ENCODE measurements around the gene ZNF154. TPM values are rescaled to one million over a fixed set of nuclear protein-coding genes. Genes with fewer than 3 reads are reported as not detected.

The ZNF154 gene
- total RNA-seq, 1 experiment from 2014 or later = 20.0 TPM

- POLR2A ChIA-PET = no interaction called here
- CTCF ChIA-PET = no interaction called here
- DNase-seq (ENCODE audit: low spot score) (no peak), ATAC-seq (no peak)
- Mint-ChIP-seq H3K9me3 (peaks cover 4% of the 10 kb centered on the region; the same call in 1 of the 2 replicates), H3K27ac (no peak overlapping the region), H3K27me3 (ENCODE audit: low read depth) (no peaks in the 10 kb centered on the region), H3K4me3 (no peak overlapping the region), H3K4me1 (no peaks in the 10 kb centered on the region), H3K36me3 (peaks cover 78% of the 10 kb centered on the region)
- no peak for TF ChIP-seq NFE2L1 (CRISPR knock-in tag; IDR thresholded peaks at IDR 0.05)
- TF ChIP-seq ESRRA (CRISPR knock-in tag; IDR thresholded peaks at IDR 0.05; ENCODE audit: borderline replicate concordance) = no peak
- TF ChIP-seq ZNF317 (CRISPR knock-in tag; IDR thresholded peaks at IDR 0.05; ENCODE audit: borderline replicate concordance, low read depth) = no peak
- no peak for TF ChIP-seq ZNF263 (CRISPR knock-in tag; IDR thresholded peaks at IDR 0.05; ENCODE audit: low read depth)
- no peak for TF ChIP-seq IRF2 (CRISPR knock-in tag; IDR thresholded peaks at IDR 0.05; ENCODE audit: borderline replicate concordance, low read depth)
- TF ChIP-seq, protein P1, sequence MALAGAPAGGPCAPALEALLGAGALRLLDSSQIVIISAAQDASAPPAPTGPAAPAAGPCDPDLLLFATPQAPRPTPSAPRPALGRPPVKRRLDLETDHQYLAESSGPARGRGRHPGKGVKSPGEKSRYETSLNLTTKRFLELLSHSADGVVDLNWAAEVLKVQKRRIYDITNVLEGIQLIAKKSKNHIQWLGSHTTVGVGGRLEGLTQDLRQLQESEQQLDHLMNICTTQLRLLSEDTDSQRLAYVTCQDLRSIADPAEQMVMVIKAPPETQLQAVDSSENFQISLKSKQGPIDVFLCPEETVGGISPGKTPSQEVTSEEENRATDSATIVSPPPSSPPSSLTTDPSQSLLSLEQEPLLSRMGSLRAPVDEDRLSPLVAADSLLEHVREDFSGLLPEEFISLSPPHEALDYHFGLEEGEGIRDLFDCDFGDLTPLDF (CRISPR knock-in tag; IDR thresholded peaks at IDR 0.05) = no peak
- no peak for TF ChIP-seq SP1 (CRISPR knock-in tag; conservative IDR thresholded peaks at IDR 0.05)
- TF ChIP-seq, protein P2, sequence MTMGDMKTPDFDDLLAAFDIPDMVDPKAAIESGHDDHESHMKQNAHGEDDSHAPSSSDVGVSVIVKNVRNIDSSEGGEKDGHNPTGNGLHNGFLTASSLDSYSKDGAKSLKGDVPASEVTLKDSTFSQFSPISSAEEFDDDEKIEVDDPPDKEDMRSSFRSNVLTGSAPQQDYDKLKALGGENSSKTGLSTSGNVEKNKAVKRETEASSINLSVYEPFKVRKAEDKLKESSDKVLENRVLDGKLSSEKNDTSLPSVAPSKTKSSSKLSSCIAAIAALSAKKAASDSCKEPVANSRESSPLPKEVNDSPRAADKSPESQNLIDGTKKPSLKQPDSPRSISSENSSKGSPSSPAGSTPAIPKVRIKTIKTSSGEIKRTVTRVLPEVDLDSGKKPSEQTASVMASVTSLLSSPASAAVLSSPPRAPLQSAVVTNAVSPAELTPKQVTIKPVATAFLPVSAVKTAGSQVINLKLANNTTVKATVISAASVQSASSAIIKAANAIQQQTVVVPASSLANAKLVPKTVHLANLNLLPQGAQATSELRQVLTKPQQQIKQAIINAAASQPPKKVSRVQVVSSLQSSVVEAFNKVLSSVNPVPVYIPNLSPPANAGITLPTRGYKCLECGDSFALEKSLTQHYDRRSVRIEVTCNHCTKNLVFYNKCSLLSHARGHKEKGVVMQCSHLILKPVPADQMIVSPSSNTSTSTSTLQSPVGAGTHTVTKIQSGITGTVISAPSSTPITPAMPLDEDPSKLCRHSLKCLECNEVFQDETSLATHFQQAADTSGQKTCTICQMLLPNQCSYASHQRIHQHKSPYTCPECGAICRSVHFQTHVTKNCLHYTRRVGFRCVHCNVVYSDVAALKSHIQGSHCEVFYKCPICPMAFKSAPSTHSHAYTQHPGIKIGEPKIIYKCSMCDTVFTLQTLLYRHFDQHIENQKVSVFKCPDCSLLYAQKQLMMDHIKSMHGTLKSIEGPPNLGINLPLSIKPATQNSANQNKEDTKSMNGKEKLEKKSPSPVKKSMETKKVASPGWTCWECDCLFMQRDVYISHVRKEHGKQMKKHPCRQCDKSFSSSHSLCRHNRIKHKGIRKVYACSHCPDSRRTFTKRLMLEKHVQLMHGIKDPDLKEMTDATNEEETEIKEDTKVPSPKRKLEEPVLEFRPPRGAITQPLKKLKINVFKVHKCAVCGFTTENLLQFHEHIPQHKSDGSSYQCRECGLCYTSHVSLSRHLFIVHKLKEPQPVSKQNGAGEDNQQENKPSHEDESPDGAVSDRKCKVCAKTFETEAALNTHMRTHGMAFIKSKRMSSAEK (CRISPR knock-in tag; IDR thresholded peaks at IDR 0.05; ENCODE audit: borderline replicate concordance) = no peak
- no peak for TF ChIP-seq TEAD4 (CRISPR knock-in tag; IDR thresholded peaks at IDR 0.05)
- no peak for TF ChIP-seq ATF6 (CRISPR knock-in tag; IDR thresholded peaks at IDR 0.05)
- TF ChIP-seq HMGA2 (CRISPR knock-in tag; IDR thresholded peaks at IDR 0.05) = no peak
- TF ChIP-seq ZNF232 (CRISPR knock-in tag; IDR thresholded peaks at IDR 0.05) = no peak
- TF ChIP-seq, protein P3, sequence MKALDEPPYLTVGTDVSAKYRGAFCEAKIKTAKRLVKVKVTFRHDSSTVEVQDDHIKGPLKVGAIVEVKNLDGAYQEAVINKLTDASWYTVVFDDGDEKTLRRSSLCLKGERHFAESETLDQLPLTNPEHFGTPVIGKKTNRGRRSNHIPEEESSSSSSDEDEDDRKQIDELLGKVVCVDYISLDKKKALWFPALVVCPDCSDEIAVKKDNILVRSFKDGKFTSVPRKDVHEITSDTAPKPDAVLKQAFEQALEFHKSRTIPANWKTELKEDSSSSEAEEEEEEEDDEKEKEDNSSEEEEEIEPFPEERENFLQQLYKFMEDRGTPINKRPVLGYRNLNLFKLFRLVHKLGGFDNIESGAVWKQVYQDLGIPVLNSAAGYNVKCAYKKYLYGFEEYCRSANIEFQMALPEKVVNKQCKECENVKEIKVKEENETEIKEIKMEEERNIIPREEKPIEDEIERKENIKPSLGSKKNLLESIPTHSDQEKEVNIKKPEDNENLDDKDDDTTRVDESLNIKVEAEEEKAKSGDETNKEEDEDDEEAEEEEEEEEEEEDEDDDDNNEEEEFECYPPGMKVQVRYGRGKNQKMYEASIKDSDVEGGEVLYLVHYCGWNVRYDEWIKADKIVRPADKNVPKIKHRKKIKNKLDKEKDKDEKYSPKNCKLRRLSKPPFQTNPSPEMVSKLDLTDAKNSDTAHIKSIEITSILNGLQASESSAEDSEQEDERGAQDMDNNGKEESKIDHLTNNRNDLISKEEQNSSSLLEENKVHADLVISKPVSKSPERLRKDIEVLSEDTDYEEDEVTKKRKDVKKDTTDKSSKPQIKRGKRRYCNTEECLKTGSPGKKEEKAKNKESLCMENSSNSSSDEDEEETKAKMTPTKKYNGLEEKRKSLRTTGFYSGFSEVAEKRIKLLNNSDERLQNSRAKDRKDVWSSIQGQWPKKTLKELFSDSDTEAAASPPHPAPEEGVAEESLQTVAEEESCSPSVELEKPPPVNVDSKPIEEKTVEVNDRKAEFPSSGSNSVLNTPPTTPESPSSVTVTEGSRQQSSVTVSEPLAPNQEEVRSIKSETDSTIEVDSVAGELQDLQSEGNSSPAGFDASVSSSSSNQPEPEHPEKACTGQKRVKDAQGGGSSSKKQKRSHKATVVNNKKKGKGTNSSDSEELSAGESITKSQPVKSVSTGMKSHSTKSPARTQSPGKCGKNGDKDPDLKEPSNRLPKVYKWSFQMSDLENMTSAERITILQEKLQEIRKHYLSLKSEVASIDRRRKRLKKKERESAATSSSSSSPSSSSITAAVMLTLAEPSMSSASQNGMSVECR (CRISPR knock-in tag; IDR thresholded peaks at IDR 0.05; ENCODE audit: borderline replicate concordance) = no peak
Observed at GRCh38 chr19:57755031-57755430, 46.0 kb upstream of the ZNF154 start.

GRCh38 chr19:57754091-57754673, 45.2 kb upstream of the ZNF154 start:
- Mint-ChIP-seq H3K9me3 (peaks cover 4% of the 10 kb centered on the region; the same call in 1 of the 2 replicates), H3K4me1 (no peaks in the 10 kb centered on the region), H3K27ac (no peak overlapping the region), H3K4me3 (no peak overlapping the region), H3K27me3 (ENCODE audit: low read depth) (no peaks in the 10 kb centered on the region), H3K36me3 (peaks cover 82% of the 10 kb centered on the region)
- TF ChIP-seq SMAD4 (CRISPR knock-in tag; IDR thresholded peaks at IDR 0.05) (no peak), IRF1 (CRISPR knock-in tag; IDR thresholded peaks at IDR 0.05) (no peak)
- no peak for DNase-seq (ENCODE audit: low spot score)
- ChIA-PET CTCF (no interaction called here), POLR2A (no interaction called here)
- no peak for ATAC-seq
